Thyroid gland (tissue), 4 donors: ENCODE data around the gene SAP30BP. TPM values are rescaled to one million over a fixed set of nuclear protein-coding genes. Genes with fewer than 3 reads are reported as not detected.
"Not testable (repeated sequence)": the region's sequence is repeated elsewhere in the genome, so short reads cannot be mapped to it uniquely, and the experiment has no call there.

Experiments used
- DNase-seq, 2 donors: peaks; one replicate each; pipeline ENCODE4 v3.0.0-alpha.2; 2019
- H3K27ac ChIP-seq, 3 donors: fragments of 200-600 bp; sonication (generic); 1 replicate in 2 of 3; 2 replicates in 1 of 3; pipeline ENCODE4 v1.5.1; 2016 to 2019; ENCODE audit warnings: mild to moderate bottlenecking in 1 of 3, moderate library complexity in 1 of 3
- H3K27me3 ChIP-seq: fragments of 200-600 bp; sonication (generic); one replicate; pipeline ENCODE4 v1.5.1; 2019
- H3K36me3 ChIP-seq, 2 donors: fragments of 200-600 bp; sonication (generic); one replicate each; pipeline ENCODE4 v1.5.1; 2016 to 2019
- H3K4me1 ChIP-seq, 2 donors: fragments of 200-600 bp; sonication (generic); one replicate each; pipeline ENCODE4 v1.5.1; 2017 to 2019
- H3K4me3 ChIP-seq, 3 donors: fragments of 200-600 bp; sonication (generic); replicated peaks in 1 of 3; 1 replicate in 2 of 3; 2 replicates in 1 of 3; pipeline ENCODE4 v1.5.1; 2016; ENCODE audit warnings: mild to moderate bottlenecking in 1 of 3
- H3K9me3 ChIP-seq: fragments of 200-600 bp; sonication (generic); one replicate; pipeline ENCODE4 v1.5.1; 2017
- POLR2A ChIP-seq, 2 donors: fragments of 450-650 bp; IDR thresholded peaks; one replicate each; pipeline ENCODE4 v1.6.1; 2017; ENCODE audit warnings: antibody characterized with exemption in 2 of 2, mild to moderate bottlenecking in 2 of 2, moderate library complexity in 1 of 2
- WGBS, 2 donors: methylation state at CpG; one replicate each; pipeline ENCODE4 v1.1.5; 2017; 5-methylcytosine and 5-hydroxymethylcytosine counted together
- intact Hi-C: fragments of 100-400 bp; cut with DNase I; formaldehyde crosslinking; loops from one replicate; pipeline ENCODE4 v1.15.1; 2023
- total RNA-seq, 4 donors: library from RNA; depleted of rRNA; stranded (reverse); fragments of >200 nt; gene quantifications; one replicate each; pipeline ENCODE4 v1.2.3, GENCODE V29; 2016
- TF ChIP-seq, protein P1 (sequence below), 6 experiments: fragments of 200-600 bp in 3 of 6; fragments of 450-650 bp in 3 of 6; sonication (generic) in 3 of 6; IDR thresholded peaks; one replicate each; pipeline ENCODE4 v1.5.1; 2016 to 2019; ENCODE audit warnings: antibody characterized with exemption in 6 of 6, mild to moderate bottlenecking in 2 of 6, inconsistent platforms in 1 of 6, moderate library complexity in 1 of 6

SAP30BP gene
- total RNA-seq, 4 donors from 2014 or later = 52.5 to 83.6 (median 72.7) TPM

DNA sequence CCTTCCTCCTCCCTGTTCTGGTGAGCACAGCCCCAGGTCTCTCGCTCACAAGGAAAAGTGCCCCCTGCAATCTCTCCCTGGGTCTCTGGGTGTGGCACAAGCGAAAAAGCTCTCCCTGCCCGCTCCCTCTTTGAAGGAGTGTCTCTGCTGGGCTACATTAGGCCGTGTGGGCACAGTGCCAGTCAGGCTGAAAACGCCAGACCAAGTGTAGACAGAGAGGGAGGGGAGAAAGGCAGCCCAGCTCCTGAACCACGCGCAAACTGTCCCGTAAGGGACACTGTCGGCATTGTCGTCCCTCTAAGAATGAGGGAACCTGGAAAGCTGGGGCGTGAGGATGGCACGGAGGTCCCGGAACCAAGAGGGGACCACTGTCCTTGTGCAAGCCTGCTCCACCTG lies 30.0 kb upstream of the SAP30BP start:
- no peaks in the 10 kb centered on the region for H3K36me3 ChIP-seq
- no peaks in the 10 kb centered on the region for H3K27me3 ChIP-seq
- peak; percentile 89 to 91 for DNase-seq
- no peaks in the 10 kb centered on the region for H3K9me3 ChIP-seq
- H3K4me1 ChIP-seq = peaks cover 67 to 95% of the 10 kb centered on the region in 2 donors
- WGBS, 2 donors = 33 to 37% methylated on average over 12 to 13 of the region's 13 CpGs
- intact Hi-C loops = no loop called here
- H3K27ac ChIP-seq = peak overlapping the region; percentile 96 to 98 (median 97)
- H3K4me3 ChIP-seq = no peak overlapping the region
- TF ChIP-seq POLR2A (IDR thresholded peaks at IDR 0.05) = peak in 1 of 2 donors; percentile 31
- TF ChIP-seq, protein P1, sequence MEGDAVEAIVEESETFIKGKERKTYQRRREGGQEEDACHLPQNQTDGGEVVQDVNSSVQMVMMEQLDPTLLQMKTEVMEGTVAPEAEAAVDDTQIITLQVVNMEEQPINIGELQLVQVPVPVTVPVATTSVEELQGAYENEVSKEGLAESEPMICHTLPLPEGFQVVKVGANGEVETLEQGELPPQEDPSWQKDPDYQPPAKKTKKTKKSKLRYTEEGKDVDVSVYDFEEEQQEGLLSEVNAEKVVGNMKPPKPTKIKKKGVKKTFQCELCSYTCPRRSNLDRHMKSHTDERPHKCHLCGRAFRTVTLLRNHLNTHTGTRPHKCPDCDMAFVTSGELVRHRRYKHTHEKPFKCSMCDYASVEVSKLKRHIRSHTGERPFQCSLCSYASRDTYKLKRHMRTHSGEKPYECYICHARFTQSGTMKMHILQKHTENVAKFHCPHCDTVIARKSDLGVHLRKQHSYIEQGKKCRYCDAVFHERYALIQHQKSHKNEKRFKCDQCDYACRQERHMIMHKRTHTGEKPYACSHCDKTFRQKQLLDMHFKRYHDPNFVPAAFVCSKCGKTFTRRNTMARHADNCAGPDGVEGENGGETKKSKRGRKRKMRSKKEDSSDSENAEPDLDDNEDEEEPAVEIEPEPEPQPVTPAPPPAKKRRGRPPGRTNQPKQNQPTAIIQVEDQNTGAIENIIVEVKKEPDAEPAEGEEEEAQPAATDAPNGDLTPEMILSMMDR (IDR thresholded peaks at IDR 0.05) = no peak

DNA sequence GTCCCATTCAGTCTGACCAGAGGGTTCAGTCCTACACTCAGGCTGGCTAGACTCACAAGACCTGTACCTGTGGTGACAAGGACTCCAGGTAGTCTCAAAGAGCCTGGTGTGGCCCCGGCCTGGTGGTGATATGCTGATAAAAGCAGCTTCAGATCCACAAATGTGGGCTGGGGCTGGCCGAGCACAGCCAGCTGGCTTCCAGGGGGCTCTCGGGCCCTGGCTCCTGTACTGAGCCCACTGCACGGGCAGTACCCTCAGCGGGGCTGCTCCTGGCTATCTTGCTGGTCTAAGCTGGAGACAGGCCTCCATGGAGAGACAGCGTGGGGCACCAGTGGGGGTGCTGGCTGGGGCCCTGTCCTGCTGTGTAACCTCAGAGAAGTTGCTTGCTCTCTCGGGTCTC lies 29.6 kb upstream of the SAP30BP start:
- Histone ChIP-seq H3K9me3 (no peaks in the 10 kb centered on the region), H3K4me1 (peaks cover 69 to 97% of the 10 kb centered on the region in 2 donors), H3K27ac (peak overlapping the region; percentile 96 to 98 (median 97)), H3K36me3 (no peaks in the 10 kb centered on the region), H3K4me3 (no peak overlapping the region), H3K27me3 (no peaks in the 10 kb centered on the region)
- TF ChIP-seq, protein P1 (IDR thresholded peaks at IDR 0.05) = no peak
- no peak for TF ChIP-seq POLR2A (IDR thresholded peaks at IDR 0.05)
- intact Hi-C loops = no loop called here
- 84 to 91% methylated on average over 5 of the region's 7 CpGs for WGBS, 2 donors
- DNase-seq = no peak

DNA sequence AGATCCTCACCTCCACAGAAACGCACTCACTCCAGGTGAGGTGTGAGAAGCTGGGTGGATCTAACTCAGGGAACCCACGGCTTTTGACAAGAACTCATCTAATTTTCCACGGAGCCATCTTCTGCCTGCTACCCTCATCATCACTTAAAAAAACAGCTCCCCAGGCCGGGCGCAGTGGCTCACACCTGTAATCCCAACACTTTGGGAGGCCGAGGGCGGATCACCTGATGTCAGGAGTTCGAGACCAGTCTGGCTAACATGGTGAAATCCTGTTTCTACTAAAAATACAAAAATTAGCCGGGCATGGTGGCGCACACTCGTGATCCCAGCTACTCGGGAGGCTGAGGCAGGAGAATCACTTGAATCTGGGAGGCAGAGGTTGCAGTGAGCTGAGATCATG lies 29.1 kb upstream of the SAP30BP start:
- Histone ChIP-seq H3K27ac (peak overlapping the region; percentile 96 to 98 (median 97)), H3K4me1 (peaks cover 69 to 97% of the 10 kb centered on the region in 2 donors)
- H3K36me3 ChIP-seq, H3K27me3 ChIP-seq, H3K9me3 ChIP-seq, DNase-seq, intact Hi-C loops, H3K4me3 ChIP-seq: not testable (repeated sequence)
- 95 to 98% methylated on average over 12 of the region's 12 CpGs for WGBS, 2 donors

DNA sequence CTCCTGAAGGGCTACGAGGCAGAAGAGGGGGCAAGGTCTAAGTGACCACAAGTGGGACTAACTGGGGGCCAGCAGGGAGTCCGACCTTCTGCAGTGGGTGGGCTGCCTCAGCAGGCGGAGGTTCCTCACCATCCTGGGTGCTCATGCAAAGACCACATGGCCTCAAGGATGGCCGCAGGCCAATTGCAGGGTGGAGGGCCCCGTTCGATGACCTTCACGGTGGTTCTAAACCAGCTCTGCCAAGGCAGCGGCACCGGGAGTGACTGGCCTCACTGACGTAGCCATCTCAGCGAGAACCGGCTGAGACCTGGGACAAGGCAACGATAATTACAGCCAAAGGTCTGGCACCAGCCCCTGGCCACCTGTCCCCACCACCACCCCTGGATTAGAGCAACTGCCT lies 28.2 kb upstream of the SAP30BP start:
- peak overlapping the region; percentile 96 to 98 (median 97) for H3K27ac ChIP-seq
- peak overlapping the region in 1 of 3 donors; percentile 2 for H3K4me3 ChIP-seq
- peaks cover 70 to 97% of the 10 kb centered on the region in 2 donors for H3K4me1 ChIP-seq
- peak; percentile 92 to 95 for DNase-seq
- no peaks in the 10 kb centered on the region for H3K36me3 ChIP-seq
- H3K27me3 ChIP-seq = no peaks in the 10 kb centered on the region
- H3K9me3 ChIP-seq = no peaks in the 10 kb centered on the region
- intact Hi-C loops = no loop called here
- WGBS, 2 donors = 35 to 46% methylated on average over 2 to 3 of the region's 13 CpGs
- TF ChIP-seq, protein P1 (IDR thresholded peaks at IDR 0.05) = no peak
- peak in 1 of 2 donors; percentile 50 for TF ChIP-seq POLR2A (IDR thresholded peaks at IDR 0.05)

DNA sequence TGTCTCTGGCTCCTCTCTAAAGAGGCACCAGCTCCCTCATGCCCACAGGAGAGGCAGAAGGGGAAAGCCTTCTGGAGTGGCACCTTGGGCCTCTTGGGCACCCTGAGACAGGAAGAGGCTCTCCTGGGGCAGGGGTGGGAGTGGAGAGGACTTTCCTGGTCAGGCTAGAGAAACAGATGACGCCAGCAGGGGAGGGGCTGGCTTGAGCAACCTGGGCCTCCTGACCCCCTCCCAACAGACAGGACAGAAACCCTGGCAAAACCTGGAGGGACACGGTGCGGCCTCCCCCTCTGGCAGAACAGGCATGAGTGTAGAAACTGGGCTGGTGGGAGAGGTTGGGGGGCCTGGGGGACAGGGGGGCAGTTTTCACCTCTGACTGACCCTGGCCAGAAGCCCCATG lies 27.8 kb upstream of the SAP30BP start:
- Histone ChIP-seq H3K4me1 (peaks cover 67 to 97% of the 10 kb centered on the region in 2 donors), H3K9me3 (no peaks in the 10 kb centered on the region), H3K4me3 (peak overlapping the region in 1 of 3 donors; percentile 2), H3K27me3 (no peaks in the 10 kb centered on the region), H3K27ac (peak overlapping the region; percentile 96 to 98 (median 97)), H3K36me3 (no peaks in the 10 kb centered on the region)
- DNase-seq = peak; percentile 85 to 92
- 23 to 58% methylated on average over 3 of the region's 3 CpGs for WGBS, 2 donors
- intact Hi-C loops = no loop called here
- no peak for TF ChIP-seq POLR2A (IDR thresholded peaks at IDR 0.05)
- TF ChIP-seq, protein P1 (IDR thresholded peaks at IDR 0.05) = no peak
